HG03045 (cell line): Measurements from ENCODE around the gene BRIP1.
"Not testable (repeated sequence)": the region's sequence is repeated elsewhere in the genome, so short reads cannot be mapped to it uniquely, and the experiment has no call there.

Experiments
- ATAC-seq: cut with Tn5 transposase; IDR thresholded peaks from one replicate; pipeline ENCODE4 v1.9.1; 2021; ENCODE audit warnings: mild to moderate bottlenecking, moderate library complexity; ENCODE audit not compliant: unreplicated experiment

Gene BRIP1

GRCh38 chr17:61867033-61867432, 3.7 kb upstream of the BRIP1 start:
- no peak for ATAC-seq

- no peak for ATAC-seq
These were observed 436 bp upstream of the BRIP1 start for GRCh38 chr17:61863801-61864126.

DNA sequence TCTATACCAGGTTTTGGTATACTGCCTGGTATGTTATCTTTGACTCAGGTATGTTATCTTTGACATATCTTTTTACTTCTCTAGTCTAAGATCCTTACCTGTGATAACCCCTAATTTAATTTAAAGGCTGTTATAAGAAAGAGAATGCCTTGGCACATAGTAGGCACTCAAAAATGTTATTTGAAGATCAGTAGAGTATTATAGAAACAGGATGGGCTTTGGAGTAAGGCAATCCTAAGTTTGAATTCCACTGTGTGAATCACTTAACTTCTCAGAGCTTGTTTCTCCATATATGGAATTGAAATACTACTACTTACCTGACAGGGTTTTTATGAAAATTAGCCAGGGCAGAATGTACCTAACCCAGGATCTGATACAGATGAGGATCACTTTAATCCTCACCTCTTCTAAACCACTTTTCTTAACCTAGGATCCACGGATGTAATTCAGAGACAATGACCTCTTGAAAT, 1.2 kb downstream of the BRIP1 start:
- no peak for ATAC-seq

DNA sequence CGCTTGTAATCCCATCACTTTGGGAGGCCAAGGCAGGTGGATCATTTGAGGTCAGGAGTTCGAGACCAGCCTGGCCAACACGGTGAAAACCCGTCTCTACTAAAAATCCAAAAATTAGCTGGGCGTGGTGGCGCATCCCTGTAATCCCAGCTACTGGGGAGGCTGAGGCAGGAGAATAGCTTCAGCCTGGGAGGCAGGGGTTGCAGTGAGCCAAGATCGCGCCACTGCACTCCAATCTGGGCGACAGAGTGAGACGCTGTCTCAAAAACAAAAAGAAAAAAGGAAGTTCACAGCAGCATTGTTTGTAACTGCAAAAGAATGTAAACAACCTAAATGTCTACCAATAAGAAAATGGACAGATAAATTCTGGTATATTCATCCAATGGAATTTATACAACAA, 2.9 kb downstream of the BRIP1 start:
- not testable (repeated sequence) for ATAC-seq

DNA sequence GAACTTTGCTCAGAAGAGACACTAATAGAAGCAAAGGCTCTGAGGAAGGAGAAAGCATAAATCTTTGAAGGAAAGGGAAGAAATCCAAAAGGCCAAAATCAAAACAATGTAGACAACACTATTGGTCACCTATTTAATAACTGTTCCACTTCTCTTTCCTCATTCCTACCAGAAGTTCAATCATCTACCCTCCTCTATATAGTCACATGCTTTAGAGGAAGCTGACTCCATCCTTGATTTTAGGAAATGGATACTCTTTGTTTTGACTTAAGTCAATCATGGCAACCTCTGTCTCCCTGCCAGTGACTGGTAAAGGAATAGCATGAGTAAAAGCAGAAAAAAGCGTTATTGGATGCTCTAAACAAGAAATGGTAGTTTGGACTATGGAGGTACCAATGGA, 7.3 kb downstream of the BRIP1 start:
- no peak for ATAC-seq

DNA sequence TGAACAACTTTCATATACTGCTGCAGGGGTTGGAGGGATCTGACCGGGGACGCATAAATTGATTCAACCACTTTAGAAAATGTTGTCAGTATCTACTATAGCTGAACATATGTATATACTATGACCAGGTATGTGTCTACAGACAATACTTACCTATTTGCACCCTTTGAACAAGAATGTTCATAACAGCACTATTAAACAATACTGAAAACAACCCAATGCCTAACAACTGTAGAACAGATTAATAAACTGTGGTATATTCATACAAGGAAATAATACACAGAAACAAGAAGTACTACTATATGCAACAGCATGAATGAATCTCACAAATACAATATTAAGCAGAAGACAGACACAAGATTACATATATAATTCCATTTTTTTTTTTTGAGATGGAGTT, 10.5 kb downstream of the BRIP1 start:
- no peak for ATAC-seq

DNA sequence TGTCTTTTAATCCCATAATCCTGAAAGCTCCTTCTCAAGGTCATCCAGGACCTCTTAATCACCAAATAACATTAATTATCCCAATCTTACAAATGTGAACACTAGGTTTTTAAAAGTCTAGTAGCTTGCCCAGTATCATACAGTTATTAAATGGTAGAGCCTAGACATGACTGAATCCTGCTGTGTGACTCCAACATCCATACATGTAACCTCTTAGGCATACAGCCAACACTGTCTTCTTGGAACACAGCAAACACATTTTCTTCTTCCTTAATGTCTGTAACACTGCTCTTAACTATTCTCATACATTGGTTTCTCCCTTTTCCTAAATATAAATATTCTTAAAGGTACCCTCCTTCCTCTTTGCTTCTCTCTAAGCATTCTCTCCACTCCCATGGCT, 13.7 kb downstream of the BRIP1 start:
- ATAC-seq: no peak

GRCh38 chr17:61848896-61849295, 14.4 kb downstream of the BRIP1 start:
- ATAC-seq: no peak

DNA sequence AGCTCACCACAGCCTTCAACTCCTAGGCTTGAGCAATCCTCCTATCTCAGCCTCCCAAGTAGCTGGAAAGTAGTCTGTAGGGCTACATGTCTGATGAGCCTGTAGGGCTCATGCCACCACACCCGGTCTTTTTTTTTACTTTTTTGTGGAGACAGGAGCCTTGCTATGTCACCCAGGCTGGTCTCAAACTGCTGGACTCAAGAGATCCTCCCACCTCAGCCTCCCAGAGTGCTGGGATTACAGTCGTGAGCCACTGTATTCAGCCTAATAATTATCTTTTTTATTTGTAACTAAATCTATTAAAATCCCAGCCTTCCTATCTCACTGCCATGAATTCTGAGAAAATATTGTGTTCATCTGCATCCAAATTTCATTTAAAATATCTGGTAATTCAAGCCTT, 15.1 kb downstream of the BRIP1 start:
- no peak for ATAC-seq

DNA sequence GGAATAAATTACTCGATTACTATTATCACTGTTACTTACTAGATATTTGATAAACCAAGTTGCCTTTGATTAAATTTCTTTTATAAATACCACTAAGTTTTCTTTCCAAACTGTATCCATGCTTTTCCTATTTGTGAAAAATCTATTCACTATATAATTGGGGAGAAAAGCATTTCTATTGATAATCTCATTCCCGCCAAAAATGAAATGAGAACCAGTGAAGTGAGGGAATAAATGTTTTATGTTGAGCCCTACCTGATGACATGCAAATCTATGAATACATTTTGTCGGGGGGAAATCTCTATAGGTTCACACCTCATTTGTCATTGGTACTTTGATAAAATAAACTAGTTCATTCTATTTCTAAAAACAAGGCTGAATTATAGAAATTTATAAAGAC, 15.7 kb downstream of the BRIP1 start:
- no peak for ATAC-seq

DNA sequence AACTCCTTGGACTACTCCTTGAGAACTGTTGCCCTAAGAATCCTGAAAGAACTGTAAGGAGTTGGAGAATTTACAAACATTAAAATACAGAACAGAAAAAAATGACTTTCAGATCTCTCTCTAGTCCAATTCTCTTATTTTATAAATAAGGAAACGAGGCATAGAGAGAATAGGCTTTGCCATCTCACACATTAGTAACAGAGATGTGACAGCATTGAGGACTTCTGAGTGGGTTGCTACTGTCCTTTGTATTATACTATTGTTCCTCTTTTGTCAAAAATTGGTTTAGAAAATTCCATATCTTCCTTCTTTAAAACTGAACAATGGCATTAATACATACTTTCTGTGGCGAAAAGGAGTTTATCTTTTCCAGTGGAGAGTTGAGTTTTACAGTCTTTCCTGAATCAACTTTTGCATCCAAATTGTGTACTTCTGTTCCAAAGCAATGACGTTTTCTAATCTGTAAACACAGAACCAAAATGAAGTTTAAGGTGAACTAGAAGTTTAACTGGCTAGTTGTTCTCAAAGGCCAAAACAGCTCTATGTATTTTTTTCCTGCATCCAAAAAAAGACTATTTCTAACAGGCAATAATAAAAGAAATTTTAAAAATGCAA, 16.5 kb downstream of the BRIP1 start:
- ATAC-seq: no peak

DNA sequence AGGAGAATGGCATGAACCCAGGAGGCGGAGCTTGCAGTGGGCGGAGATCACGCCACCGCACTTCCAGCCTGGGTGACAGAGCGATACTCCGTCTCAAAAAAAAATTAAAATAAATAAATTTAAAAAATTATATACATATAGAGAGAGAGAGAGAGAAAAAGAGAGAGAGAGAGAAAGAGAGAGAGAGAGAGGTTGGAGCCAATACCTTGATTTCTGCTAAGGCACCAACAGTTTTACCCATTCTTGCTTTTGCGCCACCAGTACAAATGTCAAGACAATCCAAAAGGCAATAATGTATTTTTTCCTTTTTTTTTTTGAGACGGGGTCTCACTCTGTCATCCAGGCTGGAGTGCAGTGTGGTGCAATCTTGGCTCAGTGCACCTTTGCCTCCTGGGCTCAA, 17.2 kb downstream of the BRIP1 start:
- ATAC-seq: no peak

GRCh38 chr17:61843435-61843834, 19.9 kb downstream of the BRIP1 start:
- no peak for ATAC-seq

GRCh38 chr17:61842899-61843298, 20.4 kb downstream of the BRIP1 start:
- no peak for ATAC-seq

- no peak for ATAC-seq
These were observed 24.0 kb downstream of the BRIP1 start for GRCh38 chr17:61839300-61839786.

- ATAC-seq: no peak
These were observed 25.9 kb downstream of the BRIP1 start for GRCh38 chr17:61837175-61838051.

DNA sequence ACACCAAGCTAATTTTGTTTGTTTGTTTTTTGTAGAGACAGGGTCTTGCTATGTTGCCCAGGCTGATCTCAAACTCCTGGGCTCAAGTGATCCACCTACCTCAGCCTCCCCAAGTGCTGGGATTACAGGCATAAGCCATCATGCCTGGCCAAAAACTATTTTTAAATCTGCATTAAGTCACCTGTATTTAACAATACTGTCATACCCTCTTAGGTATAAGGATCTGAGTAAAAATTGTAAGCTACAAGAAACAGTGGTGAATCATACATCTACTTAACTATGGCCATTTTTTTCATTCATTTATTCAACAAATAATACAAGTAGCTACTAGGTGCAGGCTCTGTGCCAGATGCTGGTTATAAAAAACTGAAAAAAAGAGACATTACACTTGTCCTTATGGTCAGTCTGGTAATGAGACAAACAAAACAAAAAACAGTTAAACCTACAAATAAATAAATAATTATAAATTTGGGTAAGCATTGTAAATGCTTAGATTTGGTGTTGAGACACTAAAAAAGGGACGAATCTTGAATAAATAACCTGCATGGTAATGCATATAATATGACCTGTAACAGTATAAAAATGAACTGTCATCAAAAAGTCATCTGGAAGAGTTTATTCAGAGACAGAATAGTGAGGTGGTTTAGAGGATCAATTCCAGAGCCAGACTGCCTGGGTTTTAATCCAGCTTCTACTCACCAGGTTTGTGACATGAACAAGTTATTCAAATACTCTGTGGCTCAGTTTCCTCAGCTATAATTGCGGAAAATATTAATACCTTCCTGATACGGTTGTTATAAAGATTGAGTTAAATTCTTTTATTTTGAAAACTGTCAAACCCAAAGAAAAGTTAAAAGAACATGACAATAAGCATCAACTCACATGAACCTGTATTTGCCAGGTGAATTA, 26.8 kb downstream of the BRIP1 start:
- no peak for ATAC-seq

- no peak for ATAC-seq
These were observed 27.7 kb downstream of the BRIP1 start for GRCh38 chr17:61835606-61836005.

GRCh38 chr17:61834610-61835009, 28.7 kb downstream of the BRIP1 start:
- ATAC-seq: no peak

- ATAC-seq: no peak
These were observed 29.7 kb downstream of the BRIP1 start for GRCh38 chr17:61833536-61834193.

- ATAC-seq: no peak
These were observed 30.9 kb downstream of the BRIP1 start for GRCh38 chr17:61832463-61832862.
